HFFc6 (cell line): ENCODE results near the gene LDLRAD1. TPM values are rescaled to one million over a fixed set of nuclear protein-coding genes. Genes with fewer than 3 reads are reported as not detected.
"Not testable (repeated sequence)": the region's sequence is repeated elsewhere in the genome, so short reads cannot be mapped to it uniquely, and the experiment has no call there.

Source experiments
- DNase-seq: peaks from one replicate; pipeline ENCODE4 v3.0.0-alpha.2; 2018
- H3K27ac Mint-ChIP-seq: 2 replicates; pipeline ENCODE4 v1.8.0; 2020; ENCODE audit warnings: mild to moderate bottlenecking, mixed read lengths
- H3K27me3 Mint-ChIP-seq: 2 replicates; pipeline ENCODE4 v1.8.0; 2021; ENCODE audit warnings: mild to moderate bottlenecking, moderate library complexity, mixed read lengths; ENCODE audit not compliant: insufficient read depth
- H3K36me3 Mint-ChIP-seq: 2 replicates; pipeline ENCODE4 v1.8.0; 2021; ENCODE audit warnings: low read depth, mixed read lengths
- H3K4me1 Mint-ChIP-seq: 2 replicates; pipeline ENCODE4 v1.8.0; 2020; ENCODE audit warnings: low read depth, mixed read lengths
- H3K4me3 Mint-ChIP-seq: 2 replicates; pipeline ENCODE4 v1.8.0; 2020; ENCODE audit warnings: mild to moderate bottlenecking, moderate library complexity, mixed read lengths
- H3K9me3 Mint-ChIP-seq: 2 replicates; pipeline ENCODE4 v1.8.0; 2020; ENCODE audit warnings: mild to moderate bottlenecking, mixed read lengths
- total RNA-seq, 6 experiments: library from RNA; stranded (reverse); fragmentation: NEBNext Ultra II Directional; extraction: Animal tissue kit (Norgen Biotek cat#: 25700); gene quantifications; 2 replicates in 1 of 6; 3 replicates in 5 of 6; pipeline ENCODE4 v1.2.3, GENCODE V29; 2021
- TF ChIP-seq, protein P1 (sequence below): fragments of 200-600 bp; sonication (generic); IDR thresholded peaks from 2 replicates; pipeline ENCODE4 v1.5.0; 2021; ENCODE audit warnings: antibody characterized with exemption, mild to moderate bottlenecking

The LDLRAD1 gene
- total RNA-seq, 6 experiments from 2014 or later, result not detected

DNA sequence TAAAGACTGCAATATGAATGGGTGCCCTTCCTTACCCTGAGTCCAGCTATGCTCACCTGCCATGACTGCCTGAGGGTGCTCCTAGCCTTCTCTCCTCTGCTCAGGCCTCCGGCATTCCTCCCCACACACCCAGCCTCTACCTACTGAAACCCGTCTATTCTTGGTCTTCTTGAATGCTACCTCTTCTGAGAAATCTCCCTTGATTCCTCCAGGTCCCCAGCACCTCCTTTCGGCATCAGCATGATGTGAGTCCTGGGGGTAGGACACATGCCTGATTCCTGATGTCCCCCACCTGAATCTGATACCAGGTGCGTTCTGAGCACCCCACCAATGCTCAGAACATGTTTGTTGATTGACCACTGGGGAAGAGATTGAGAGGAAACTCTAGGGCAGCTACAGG is 8.6 kb downstream of the LDLRAD1 start:
- Mint-ChIP-seq H3K4me1 (no peaks in the 10 kb centered on the region), H3K27ac (no peak overlapping the region), H3K36me3 (no peaks in the 10 kb centered on the region), H3K27me3 (peaks cover 46% of the 10 kb centered on the region), H3K9me3 (no peaks in the 10 kb centered on the region), H3K4me3 (no peak overlapping the region)
- no peak for DNase-seq
- TF ChIP-seq, protein P1, sequence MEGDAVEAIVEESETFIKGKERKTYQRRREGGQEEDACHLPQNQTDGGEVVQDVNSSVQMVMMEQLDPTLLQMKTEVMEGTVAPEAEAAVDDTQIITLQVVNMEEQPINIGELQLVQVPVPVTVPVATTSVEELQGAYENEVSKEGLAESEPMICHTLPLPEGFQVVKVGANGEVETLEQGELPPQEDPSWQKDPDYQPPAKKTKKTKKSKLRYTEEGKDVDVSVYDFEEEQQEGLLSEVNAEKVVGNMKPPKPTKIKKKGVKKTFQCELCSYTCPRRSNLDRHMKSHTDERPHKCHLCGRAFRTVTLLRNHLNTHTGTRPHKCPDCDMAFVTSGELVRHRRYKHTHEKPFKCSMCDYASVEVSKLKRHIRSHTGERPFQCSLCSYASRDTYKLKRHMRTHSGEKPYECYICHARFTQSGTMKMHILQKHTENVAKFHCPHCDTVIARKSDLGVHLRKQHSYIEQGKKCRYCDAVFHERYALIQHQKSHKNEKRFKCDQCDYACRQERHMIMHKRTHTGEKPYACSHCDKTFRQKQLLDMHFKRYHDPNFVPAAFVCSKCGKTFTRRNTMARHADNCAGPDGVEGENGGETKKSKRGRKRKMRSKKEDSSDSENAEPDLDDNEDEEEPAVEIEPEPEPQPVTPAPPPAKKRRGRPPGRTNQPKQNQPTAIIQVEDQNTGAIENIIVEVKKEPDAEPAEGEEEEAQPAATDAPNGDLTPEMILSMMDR, result no peak

DNA sequence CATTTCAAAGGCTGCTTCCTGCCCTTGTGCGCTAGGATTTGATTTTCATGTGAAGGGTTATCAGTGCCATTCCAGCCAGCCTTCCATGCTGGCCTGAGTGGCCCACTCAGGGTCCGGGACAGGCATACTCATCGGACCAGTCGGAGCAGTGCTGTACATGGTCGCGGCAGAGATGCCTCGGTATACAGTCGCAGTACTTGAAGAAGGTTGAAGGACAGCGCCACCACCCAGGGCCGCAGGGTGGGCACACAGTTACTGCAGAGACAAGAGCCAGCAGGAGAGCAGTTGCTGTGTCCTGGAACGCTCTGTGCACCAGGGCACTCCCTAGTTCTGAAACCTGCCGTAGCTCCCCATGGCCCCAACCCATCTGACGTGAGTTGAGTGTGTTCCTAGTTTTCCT is 9.1 kb downstream of the LDLRAD1 start:
- no peaks in the 10 kb centered on the region for H3K9me3 Mint-ChIP-seq
- H3K27ac Mint-ChIP-seq, result no peak overlapping the region
- H3K4me3 Mint-ChIP-seq, result no peak overlapping the region
- H3K4me1 Mint-ChIP-seq, result no peaks in the 10 kb centered on the region
- no peak for DNase-seq
- TF ChIP-seq, protein P1, result no peak
- H3K36me3 Mint-ChIP-seq, result no peaks in the 10 kb centered on the region
- H3K27me3 Mint-ChIP-seq, result peaks cover 44% of the 10 kb centered on the region

DNA sequence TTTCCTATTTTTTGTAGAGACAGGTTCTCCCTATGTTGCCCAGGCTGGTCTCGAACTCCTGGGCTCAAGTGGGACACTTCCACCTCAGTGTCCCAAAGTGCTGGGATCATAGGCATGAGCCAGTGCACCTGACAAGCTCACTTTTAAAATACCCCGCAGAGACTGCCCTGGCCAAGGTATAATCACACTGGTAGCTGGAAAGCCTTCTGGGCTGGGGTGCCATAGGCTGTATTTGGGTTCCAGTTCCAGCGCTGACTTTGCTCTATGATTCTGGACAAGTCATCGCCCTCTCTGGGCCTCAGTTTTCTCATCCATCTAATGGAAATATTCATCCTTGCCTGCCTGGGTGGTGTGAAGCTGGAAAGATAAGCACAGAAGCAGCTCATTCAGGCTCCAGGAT is 10.4 kb downstream of the LDLRAD1 start:
- H3K27ac Mint-ChIP-seq, result no peak overlapping the region
- peaks cover 6% of the 10 kb centered on the region for H3K9me3 Mint-ChIP-seq
- no peaks in the 10 kb centered on the region for H3K4me1 Mint-ChIP-seq
- TF ChIP-seq, protein P1, result no peak
- no peak overlapping the region for H3K4me3 Mint-ChIP-seq
- peaks cover 42% of the 10 kb centered on the region for H3K27me3 Mint-ChIP-seq
- no peaks in the 10 kb centered on the region for H3K36me3 Mint-ChIP-seq
- no peak for DNase-seq

DNA sequence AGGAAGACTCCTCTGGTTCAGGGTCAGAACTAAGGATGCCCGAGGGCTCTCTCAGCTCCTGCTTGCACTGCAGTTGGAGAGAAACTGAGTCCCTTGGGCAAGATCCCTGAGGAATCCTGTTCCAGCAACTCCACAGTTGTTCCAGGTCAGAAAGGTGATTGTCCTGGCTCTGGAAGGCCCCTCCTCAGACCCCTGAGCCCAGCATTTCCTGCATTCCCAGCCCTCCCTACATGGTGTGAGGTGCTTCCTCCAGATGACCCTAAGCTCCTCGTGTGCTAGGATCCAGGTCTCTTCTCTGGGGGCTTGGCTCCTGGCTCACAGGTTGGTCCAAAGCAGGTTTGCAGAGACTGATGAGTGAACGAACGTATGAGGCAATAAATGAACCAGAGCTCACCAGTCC is 11.5 kb downstream of the LDLRAD1 start:
- Mint-ChIP-seq H3K4me3 (no peak overlapping the region), H3K36me3 (no peaks in the 10 kb centered on the region), H3K27ac (no peak overlapping the region), H3K9me3 (peaks cover 6% of the 10 kb centered on the region), H3K27me3 (peaks cover 39% of the 10 kb centered on the region), H3K4me1 (no peaks in the 10 kb centered on the region)
- TF ChIP-seq, protein P1, result no peak
- no peak for DNase-seq

DNA sequence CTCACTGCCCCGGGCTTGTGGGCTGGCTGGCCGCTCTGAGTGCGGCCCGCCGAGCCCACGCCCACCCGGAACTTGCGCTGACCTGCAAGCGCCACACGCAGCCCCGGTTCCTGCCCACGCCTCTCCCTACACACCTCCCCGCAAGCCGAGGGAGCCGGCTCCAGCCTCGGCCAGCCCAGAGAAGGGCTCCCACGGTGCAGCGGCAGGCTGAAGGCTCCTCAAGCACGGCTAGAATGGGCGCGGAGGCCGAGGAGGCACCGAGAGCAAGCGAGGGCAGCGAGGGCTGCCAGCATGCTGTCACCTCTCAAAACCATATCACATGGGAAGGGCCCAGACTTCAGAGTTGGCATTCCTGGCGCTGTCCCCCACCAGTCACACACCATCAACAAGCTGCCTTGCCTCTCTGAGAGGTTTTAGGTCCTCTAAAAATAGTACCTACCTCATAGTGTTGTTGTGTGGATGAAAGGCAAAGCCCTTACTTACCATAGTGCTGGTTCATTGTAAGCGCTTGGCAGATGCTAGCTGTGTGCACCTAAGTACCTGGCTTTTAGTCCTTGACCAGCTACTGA is 13.4 kb downstream of the LDLRAD1 start:
- H3K4me1 Mint-ChIP-seq, result no peaks in the 10 kb centered on the region
- H3K9me3 Mint-ChIP-seq, result peaks cover 6% of the 10 kb centered on the region
- H3K27ac Mint-ChIP-seq, result no peak overlapping the region
- DNase-seq, result no peak
- H3K36me3 Mint-ChIP-seq, result no peaks in the 10 kb centered on the region
- H3K27me3 Mint-ChIP-seq, result peaks cover 33% of the 10 kb centered on the region
- TF ChIP-seq, protein P1, result no peak
- no peak overlapping the region for H3K4me3 Mint-ChIP-seq

DNA sequence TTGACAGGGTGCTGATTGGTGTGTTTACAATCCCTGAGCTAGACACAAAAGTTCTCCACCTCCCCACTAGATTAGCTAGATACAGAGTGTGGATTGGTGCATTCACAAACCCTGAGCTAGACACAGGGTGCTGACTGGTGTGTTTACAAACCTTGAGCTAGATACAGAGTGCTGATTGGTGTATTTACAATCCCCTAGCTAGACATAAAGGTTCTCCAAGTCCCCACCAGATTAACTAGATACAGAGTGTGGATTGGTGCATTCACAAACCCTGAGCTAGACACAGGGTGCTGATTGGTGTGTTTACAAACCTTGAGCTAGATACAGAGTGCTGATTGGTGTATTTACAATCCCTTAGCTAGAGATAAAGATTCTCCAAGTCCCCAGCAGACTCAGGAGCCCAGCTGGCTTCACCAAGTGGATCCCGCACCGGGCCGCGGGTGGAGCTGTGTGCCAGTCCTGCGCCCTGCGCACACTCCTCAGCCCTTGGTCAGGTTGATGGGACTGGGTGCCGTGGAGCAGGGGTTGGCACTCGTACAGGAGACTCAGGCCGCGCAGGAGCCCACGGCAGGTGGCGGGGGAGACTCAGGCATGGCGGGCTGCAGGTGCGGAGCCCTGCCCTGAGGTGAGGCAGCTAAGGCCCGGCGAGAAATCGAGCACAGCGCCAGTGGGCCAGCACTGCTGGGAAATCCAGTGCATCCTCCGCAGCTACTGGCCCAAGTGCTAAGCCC is 14.1 kb downstream of the LDLRAD1 start:
- H3K27me3 Mint-ChIP-seq, result peaks cover 28% of the 10 kb centered on the region
- H3K27ac Mint-ChIP-seq, DNase-seq, H3K4me1 Mint-ChIP-seq, H3K4me3 Mint-ChIP-seq, H3K9me3 Mint-ChIP-seq, H3K36me3 Mint-ChIP-seq: not testable (repeated sequence)
